GM21529 (cell line): ENCODE data around the gene TMEM108.

Experiments used
- ATAC-seq: cut with Tn5 transposase; IDR thresholded peaks from one replicate; pipeline ENCODE4 v1.9.1; 2021; ENCODE audit not compliant: unreplicated experiment

TMEM108 gene

GRCh38 chr3:133053532-133053931 is 15.3 kb downstream of the TMEM108 start:
- no peak for ATAC-seq

GRCh38 chr3:133054586-133054985 is 16.4 kb downstream of the TMEM108 start:
- no peak for ATAC-seq

- no peak for ATAC-seq
These were observed 17.1 kb downstream of the TMEM108 start for GRCh38 chr3:133055339-133055738.

GRCh38 chr3:133058243-133058642 is 20.1 kb downstream of the TMEM108 start:
- ATAC-seq: no peak

GRCh38 chr3:133058831-133059230 is 20.6 kb downstream of the TMEM108 start:
- ATAC-seq: no peak

- no peak for ATAC-seq
These were observed 27.2 kb downstream of the TMEM108 start for GRCh38 chr3:133065193-133065961.

GRCh38 chr3:133066026-133066425 is 27.8 kb downstream of the TMEM108 start:
- no peak for ATAC-seq

GRCh38 chr3:133069556-133070286 is 31.5 kb downstream of the TMEM108 start:
- ATAC-seq: no peak

- no peak for ATAC-seq
These were observed 36.8 kb downstream of the TMEM108 start for GRCh38 chr3:133074977-133075376.

- no peak for ATAC-seq
These were observed 39.5 kb downstream of the TMEM108 start for GRCh38 chr3:133077688-133078087.

- no peak for ATAC-seq
These were observed 41.4 kb downstream of the TMEM108 start for GRCh38 chr3:133079621-133080020.

GRCh38 chr3:133081016-133081415 is 42.8 kb downstream of the TMEM108 start:
- ATAC-seq: no peak

- ATAC-seq: no peak
These were observed 45.2 kb downstream of the TMEM108 start for GRCh38 chr3:133083395-133083794.

- no peak for ATAC-seq
These were observed 51.8 kb downstream of the TMEM108 start for GRCh38 chr3:133089906-133090485.

GRCh38 chr3:133092681-133093080 is 54.5 kb downstream of the TMEM108 start:
- ATAC-seq: no peak

GRCh38 chr3:133093366-133093765 is 55.2 kb downstream of the TMEM108 start:
- no peak for ATAC-seq

GRCh38 chr3:133096900-133097613 is 58.9 kb downstream of the TMEM108 start:
- ATAC-seq: no peak

GRCh38 chr3:133103706-133104105 is 65.5 kb downstream of the TMEM108 start:
- no peak for ATAC-seq

GRCh38 chr3:133106169-133106568 is 68.0 kb downstream of the TMEM108 start:
- no peak for ATAC-seq

- no peak for ATAC-seq
These were observed 74.5 kb downstream of the TMEM108 start for GRCh38 chr3:133112666-133113065.

GRCh38 chr3:133113526-133113925 is 75.3 kb downstream of the TMEM108 start:
- ATAC-seq: no peak
